Limb (tissue), 2 donors: ENCODE results near the gene EEF1A1.
"Not testable (repeated sequence)": the region's sequence is repeated elsewhere in the genome, so short reads cannot be mapped to it uniquely, and the experiment has no call there.

Experiments
- DNase-seq, 2 donors: peaks; one replicate each; pipeline ENCODE4 v3.0.0-alpha.2; 2016; ENCODE audit errors: extremely low spot score in 2 of 2

The EEF1A1 gene

GRCh38 chr6:73520688-73521350 lies at the start of gene EEF1A1:
TSS of gene EEF1A1 (minus strand) at chr6:73521032. CDS start at chr6:73520026, 1,006 bp downstream.
- DNase-seq: peak; percentile 99 to 100

GRCh38 chr6:73569121-73569520 lies 48.3 kb upstream of the EEF1A1 start:
- DNase-seq: no peak

- DNase-seq: no peak
Measured at GRCh38 chr6:73566954-73567591, 46.2 kb upstream of the EEF1A1 start.

- not testable (repeated sequence) for DNase-seq
Measured at GRCh38 chr6:73566486-73566871, 45.6 kb upstream of the EEF1A1 start.

GRCh38 chr6:73565767-73566485 lies 45.1 kb upstream of the EEF1A1 start:
- DNase-seq: no peak

DNA sequence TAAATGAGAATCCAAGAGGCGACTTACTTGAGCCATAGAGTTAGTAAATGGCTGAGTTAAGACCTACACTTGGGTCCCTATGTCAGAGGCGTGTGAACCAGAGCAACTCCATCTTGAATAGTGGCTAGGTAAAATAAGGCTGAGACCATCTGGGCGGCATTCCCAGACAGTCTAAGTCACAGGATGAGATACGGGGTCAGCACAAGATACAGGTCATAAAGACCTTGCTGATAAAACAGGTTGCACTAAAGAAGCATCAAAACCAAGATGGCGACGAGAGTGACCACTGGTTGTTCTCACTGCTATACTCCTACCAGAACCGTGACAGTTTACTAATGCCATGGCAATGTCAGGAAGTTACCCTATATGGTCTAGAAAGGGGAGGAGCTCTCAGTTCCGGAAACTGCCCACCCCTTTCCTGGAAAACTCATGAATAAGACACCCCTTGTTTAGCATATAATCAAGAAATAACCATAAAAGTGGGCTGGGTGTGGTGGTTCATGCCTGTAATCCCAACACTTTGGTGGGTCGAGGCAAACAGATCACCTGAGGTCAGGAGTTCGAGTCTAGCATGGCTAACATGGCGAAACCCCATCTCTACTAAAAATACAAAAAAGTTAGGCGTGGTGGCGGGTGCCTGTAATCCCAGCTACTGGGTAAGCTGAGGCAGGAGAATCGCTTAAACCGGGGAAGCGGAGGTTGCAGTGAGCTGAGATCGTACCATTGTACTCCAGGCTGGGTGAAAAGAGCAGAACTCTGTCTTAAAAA lies 43.9 kb upstream of the EEF1A1 start:
- DNase-seq: no peak

GRCh38 chr6:73562558-73562957 lies 41.7 kb upstream of the EEF1A1 start:
- DNase-seq: no peak

- no peak for DNase-seq
Measured at GRCh38 chr6:73560853-73561407, 40.1 kb upstream of the EEF1A1 start.

- DNase-seq: no peak
Measured at GRCh38 chr6:73560182-73560732, 39.4 kb upstream of the EEF1A1 start.

DNA sequence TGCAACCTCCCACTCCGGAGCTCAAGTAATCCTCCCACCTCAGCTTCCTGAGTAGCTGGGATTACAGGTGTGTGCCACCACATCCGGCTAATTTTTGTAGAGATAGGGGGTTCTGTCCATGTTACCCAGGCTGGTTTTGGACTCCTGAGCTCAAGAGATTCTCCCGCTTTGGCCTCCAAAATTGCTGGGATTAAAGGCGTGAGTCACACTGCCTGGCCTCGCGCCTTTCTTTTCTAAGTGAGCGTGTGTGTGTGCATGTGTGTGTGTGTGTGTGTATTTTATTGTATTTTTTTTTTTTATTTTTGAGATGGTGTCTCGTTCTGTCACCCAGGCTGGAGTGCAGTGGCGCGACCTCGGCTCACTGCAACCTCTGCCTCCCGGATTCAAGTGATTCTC lies 38.6 kb upstream of the EEF1A1 start:
- not testable (repeated sequence) for DNase-seq

GRCh38 chr6:73558624-73559398 lies 38.0 kb upstream of the EEF1A1 start:
- no peak for DNase-seq

- DNase-seq: no peak
Measured at GRCh38 chr6:73556836-73557235, 36.0 kb upstream of the EEF1A1 start.

DNA sequence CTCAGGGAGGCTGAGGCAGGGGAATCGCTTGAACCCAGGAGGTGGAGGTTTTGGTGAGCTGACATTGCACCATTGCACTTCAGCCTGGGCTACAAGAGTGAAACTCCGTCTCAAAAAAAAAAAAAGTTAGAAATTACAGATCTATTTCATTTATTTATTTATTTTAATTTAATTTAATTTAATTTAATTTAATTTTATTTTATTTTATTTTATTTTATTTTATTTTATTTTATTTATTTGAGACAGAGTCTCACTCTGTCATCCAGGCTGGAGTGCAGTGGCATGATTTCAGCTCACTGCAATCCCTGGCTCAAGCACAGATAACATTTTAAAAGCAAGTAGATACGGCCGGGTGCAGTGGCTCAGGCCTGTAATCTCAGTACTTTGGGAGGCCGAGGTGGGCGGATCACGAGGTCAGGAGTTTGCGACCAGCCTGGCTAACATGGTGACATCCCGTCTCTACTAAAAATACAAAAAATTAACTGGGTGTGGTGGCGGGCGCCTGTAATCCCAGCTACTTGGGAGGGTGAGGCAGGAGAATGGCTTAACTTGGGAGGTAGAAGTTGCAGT lies 34.6 kb upstream of the EEF1A1 start:
- DNase-seq: not testable (repeated sequence)

DNA sequence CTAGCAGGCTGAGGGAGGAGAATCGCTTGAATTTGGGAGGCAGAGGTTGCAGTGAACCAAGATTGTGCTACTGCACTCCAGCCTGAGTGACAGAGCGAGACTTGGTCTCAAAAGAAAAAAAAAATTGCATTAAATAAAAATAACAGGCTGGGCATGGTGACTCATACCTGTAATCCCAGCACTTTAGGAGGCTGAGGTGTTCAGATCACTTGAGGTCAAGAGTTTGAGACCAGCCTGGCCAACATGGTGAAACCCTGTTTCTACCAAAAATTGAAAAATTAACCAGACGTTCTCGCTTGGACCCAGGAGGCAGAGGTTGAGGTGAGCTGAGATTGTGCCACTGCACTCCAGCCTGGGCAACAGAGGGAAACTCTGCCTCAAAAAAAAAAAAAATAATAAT lies 30.3 kb upstream of the EEF1A1 start:
- not testable (repeated sequence) for DNase-seq

GRCh38 chr6:73548458-73549446 lies 27.9 kb upstream of the EEF1A1 start:
- no peak for DNase-seq

DNA sequence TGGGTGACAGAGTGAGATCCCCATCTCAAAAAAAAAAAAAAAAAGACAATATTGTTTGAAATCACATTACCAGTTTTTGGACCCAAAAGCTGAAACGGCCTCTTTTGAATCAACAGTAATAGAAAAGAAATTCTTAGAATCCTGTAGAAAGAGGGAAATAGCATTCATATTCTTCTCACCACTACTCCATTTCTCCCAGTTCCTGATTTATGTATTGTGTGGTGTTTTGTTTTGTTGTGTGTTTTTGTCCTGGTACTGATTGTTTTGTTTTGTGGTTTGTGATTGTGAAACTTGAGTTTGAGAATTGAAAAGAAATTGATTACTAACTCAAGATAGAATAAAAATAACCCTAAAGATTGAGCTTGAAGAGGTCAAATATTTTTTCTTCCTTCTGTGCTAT lies 26.2 kb upstream of the EEF1A1 start:
- no peak for DNase-seq

DNA sequence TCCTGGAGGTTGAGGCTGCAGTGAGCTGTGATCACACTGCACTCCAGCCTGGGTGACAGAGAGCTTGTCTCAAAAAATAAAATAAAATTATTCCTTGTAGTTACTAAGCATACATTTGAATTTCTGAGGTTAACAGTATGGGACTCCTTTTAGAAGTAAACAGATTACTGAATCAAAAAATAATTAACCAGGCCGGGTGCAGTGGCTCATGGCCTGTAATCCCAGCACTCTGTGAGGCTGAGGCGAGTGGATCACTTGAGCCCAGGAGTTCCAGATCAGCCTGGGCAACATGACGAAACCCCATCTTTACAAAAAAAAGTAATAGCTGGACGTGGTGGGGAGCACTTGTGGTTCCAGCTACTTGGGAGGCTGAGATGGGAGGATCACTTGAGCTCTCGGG lies 22.1 kb upstream of the EEF1A1 start:
- DNase-seq: no peak

DNA sequence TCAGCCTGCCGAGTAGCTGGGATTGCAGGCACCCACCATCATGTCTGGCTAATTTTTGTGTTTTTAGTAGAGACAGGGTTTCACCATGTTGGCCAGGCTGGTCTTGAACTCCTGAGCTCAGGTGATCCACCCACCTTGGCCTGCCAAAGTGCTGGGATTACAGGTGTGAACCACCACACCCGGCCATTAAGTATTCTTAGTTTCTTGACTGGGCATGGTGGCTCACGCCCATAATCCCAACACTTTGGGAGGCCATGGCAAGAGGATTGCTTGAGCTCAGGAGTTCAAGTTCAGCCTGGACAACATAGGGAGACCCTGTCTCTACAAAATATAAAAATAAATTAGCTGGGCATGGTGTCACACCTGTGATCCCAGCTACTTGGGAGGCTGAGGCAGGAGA lies 21.6 kb upstream of the EEF1A1 start:
- DNase-seq: not testable (repeated sequence)
